SKM-1 treated with dmso at 0.1 percent for 144 hours (cell line): Measurements from ENCODE around the gene CELA2A.
"Not testable (repeated sequence)": the region's sequence is repeated elsewhere in the genome, so short reads cannot be mapped to it uniquely, and the experiment has no call there.

Experiments
- DNase-seq: peaks from one replicate; lab custom pipeline; 2025; ENCODE audit not compliant: unreplicated experiment; lab: John Stamatoyannopoulos, UW

The CELA2A gene

DNA sequence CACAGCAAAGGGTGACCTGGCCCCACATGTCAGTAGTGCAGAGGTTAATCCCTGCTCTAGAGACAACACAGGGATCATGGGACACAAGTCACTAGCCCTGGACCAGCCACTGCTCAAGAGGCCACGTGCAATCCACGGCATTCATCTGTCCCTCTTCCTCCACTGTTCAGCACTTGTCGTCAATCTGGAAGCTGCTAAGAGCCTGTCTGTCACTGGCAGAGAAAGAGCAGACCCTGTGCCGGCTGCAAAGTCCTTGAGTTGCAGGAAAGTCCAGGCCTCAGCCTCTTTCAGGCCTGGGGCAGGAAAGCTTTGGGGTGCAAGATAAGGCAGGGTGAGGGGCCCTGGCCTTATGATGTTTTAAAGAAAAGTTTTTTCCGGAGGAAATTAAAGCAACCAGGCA, 36.1 kb downstream of the CELA2A start:
- DNase-seq, result no peak

DNA sequence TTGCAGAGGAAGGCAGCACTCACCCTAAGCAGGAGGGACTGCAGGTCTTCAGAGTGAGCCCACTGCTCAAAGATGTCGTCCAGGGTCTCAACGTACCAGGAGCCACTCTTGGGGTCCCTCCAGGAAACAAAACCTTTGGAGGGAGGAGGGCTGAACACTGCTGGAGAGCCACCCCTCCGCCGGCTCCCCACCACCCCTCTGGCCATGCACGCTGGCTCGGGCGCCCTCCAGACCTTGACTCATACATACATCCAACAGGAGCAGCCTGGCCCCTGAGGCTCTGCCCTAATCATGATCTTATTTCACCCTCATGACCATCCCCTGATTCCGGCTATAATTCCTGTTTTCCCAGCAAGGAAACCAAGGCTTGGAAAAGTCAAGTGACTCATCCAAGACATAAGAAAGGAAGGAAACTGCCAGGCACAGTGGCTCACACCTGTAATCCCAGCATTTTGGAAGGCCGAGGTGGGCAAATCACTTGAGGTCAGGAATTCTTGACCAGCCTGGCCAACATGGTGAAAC, 37.4 kb downstream of the CELA2A start:
- no peak for DNase-seq

DNA sequence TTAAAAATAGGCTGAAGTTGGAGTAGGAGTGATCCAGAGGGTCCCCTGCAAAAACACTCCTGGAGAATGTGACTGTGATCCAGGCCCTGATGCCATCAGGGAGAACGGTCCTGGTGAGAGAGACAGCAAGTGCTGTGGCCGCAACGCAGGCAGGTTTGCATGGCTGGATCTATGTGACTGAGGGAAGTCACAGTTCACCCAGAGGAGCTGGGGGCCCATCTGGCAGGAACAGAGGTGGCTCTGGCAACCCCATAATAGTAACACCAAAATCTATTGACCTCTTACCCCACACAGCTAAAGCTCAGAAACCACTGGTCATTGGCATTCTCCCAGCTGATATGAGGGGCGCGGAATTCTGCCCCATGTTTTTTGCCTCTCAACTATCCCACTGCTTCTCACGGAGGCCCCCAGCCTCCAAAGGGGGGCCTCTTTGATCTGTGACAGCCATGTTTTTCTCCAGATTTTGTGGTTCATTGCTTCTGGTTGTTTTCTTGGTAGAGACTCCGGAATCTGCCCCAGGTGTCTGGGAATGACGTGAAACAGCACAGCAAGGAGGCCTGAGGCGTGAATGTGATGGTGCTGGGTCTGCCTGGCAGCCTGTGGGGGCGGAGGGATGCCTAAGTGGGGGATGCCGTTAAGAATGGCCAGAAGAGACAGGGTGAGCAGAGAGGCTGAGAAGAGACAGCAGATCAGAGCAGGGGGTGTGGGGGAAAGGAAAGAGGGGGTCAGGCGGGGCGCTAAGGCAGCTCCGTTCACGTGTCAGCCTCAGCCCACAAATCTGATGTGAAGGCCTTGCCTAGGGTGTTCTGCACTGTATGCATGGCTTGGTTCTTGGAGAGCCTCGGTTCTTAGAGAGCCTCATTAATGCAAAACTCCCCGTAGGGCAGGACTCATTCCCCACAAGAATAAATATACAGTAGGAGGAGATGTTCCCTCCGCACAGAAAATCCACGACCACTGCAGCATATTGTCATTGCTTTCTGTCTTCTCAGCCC, 43.9 kb downstream of the CELA2A start:
- DNase-seq, result no peak

DNA sequence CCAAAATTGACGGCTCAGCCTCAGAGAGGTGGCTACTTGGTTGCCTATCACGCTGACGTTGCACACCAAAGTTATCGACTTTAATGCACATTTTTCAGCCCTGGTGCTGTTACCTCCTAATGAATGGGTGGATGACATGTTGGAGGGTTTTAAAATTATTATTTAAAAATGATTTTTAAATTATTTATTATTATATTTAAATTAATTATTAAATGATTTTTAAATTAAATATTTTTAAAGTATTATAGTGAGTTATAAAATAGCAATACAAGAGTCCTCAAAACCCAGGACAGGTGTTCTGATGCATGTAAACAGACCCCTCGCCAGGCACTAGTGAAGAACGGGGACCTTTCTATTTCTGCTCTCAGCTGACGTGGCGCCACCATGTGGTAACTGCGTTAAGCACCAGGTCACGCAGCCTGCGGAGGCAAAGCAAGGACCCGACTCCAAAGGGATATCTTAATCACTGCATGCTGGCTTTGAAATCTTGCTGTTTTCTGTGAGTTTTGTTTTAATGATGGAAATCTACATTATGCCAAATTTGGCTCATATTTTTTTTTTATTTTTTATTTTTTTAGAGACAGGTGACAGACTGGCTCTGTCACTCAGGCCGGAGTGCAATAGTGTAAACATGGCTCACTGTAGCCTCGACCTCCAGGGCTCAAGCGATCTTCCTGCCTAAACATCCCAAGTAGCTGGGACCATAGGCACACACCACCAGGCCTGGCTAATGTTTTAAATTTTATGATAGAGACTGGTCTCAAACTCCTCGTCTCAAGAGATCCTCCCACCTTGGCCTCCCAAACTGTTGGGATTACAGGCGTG, 44.9 kb downstream of the CELA2A start:
- DNase-seq, result peak; percentile 54

DNA sequence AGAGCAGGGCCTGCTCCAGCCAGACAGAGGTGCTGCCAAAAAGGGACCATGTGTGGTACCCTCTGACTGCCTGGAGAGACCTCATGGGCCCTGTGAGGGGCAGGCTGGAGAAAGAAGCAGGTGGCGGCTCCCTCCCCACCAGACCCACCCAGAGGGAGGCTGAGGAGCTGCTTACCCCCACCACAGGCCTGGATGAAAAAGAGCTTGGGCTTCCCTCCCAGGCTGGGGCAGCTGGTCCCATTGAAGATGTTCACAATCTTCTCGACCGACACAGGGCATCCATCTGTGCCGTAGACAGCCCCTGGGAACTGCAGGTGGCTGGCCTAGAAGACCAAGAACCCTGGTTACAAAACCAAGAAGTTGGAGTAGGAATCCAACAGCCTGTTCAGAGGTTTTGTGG, 47.9 kb downstream of the CELA2A start:
- no peak for DNase-seq

DNA sequence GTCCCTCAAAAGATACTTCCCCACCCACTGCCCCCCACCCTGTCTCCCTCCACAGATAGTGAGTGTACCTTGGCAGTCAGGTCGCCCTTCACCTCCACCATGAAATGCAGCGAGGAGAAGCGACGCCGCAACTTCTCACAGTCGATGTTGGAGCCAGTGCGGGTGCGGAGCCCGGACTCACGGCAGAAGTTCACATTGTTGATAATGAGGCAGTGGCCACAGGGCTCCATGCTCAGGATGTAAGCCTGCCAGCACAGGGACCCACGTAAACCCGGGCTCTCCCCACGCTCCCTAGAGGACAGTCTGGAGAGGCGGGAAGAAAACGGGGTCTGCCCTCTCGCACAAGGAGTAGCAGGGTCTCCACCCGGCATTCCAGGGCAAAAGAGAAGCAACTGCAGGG, 50.3 kb downstream of the CELA2A start:
- no peak for DNase-seq

DNA sequence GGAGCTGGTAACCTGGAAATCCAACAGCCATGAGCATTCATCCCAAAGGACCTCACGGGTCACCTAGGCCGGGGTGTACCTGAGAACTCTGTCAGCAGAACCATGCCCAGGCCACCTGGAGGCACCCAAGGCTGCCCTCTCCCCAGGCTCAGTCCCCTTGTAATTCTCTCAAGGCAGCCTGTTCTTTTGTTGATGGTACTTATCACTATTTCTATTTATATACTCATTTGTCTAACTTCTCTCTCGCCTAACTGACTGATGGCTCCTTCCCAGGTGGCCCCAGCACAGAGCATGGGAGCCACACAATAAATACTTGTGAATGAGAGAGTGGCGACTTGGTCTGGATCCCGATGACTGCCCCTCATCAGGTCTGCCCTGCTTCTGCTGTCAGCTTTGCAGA, 50.7 kb downstream of the CELA2A start:
- DNase-seq, result no peak

DNA sequence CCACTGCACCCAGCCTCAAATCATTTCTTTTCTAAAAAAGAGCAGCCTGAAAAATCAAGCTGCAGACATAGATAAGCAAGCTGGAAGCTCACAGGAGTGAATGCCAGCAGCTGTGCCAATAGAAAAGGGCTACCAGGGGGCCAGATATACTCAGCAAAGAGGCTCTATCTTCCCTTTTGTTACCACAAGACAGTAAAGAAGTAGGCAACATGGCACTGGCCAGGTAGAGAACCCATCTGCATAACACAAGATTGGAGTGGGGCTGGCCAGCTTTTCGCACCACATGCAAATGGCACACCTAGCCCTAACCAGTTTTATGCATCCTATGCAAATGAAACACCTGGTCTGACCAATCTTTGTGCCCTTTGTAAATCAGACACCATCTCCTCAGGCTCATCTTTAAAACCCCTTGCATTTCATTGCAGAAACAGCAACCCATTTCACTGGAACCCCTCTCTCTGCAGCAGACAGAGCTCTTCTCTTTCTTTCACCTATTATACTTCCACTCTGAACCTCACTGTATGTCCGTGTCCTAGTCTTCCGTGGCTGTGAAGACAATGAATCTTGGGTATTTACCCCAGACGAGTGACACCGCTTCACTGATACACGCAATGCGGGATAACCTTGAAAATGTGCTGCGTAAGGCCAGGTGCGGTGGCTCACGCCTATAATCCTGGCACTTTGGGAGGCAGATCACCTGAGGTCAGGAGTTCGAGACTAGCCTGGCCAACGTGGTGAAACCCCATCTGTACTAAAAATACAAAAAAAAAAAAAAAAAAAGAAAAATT, 52.4 kb downstream of the CELA2A start:
- DNase-seq, result no peak

DNA sequence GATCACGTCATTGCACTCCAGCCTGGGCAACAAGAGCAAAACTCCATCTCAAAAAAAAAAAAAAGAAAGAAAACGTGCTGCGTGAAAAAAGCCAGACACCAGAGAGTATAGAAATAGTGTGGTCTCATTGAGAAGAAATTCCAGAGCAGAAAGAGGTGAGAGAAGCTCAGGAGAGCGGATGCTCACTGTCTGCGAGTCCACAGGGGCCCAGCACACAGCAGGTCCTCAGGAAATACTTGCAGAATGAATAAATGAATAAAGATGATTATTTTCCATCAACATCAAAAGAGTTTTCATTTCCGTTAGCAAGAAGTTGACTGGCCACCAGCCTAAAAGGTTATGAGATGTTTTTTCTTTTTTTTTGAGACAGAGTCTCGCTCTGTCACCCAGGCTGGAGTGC, 53.1 kb downstream of the CELA2A start:
- no peak for DNase-seq

DNA sequence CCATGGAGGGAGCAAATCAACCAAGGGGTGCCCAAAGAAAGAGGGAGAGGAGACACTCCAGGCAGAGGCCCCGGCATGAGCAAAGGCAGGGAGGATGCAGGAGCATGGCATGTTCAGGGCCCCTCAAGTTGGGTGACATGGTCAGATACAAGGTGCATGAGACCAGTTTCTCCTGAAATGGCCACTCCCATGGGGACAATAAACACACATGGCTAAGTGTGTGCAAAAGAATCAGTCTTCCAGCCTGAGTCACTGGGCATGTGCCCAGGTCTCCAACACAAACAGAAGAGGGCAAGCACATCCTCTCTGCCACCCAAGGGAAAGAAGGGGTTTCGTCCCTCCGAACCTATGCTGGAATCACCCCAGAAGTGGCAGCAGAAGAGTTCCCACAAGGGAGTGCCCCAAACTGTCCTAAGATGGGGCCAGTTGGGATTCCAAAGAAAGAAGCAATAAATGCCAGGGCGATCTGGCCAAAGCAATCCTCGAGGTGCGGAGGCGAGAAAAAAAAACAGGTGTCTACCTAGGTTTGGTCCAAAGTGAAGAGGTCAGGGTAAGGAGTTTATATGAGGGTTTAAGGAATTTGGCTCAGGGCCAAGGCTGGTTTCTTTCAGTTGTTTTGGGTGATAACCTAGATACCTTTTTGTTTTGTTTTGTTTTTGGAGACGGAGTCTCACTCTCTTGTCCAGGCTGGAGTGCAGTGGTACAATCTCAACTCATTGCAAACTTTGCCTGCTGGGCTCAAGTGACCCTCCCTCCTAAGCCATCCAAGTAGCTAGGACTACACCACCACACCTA, 54.3 kb downstream of the CELA2A start:
- no peak for DNase-seq

DNA sequence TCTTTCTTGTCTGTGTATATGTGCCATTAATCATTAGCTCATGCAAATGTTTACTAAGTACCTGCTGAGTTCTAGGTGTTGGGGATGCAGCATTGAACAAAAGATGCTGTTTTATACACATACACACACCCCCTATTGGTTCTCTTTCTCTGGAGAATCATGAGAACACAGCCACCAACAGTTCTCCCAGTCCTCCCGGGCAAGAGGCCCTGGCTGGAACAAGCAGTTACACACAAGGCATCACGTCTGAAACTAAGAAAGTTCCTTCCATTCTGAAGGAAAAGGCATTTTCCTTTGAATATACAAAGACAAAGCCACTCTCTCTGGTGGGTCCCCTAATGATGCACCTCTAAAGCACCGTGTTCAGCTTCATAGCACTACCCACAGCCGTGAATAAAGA, 56.7 kb downstream of the CELA2A start:
- no peak for DNase-seq

DNA sequence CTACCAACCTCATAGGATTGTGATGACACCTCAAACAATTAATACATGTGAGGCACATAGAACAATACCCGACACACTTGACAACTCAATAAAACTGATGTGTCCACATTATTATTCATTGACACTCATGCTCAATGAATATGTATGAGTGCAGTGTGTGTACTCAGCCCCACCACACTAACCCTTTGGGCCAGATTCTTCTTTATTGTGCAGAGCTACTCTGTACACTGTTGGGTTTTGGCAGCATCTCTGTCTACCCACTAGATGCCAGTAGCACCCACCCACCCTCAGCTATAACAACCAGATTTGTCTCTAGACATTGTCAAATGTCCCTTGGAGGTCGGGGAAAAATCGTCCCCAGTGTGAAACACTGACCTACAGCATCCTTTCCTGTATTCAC, 57.4 kb downstream of the CELA2A start:
- DNase-seq, result no peak

DNA sequence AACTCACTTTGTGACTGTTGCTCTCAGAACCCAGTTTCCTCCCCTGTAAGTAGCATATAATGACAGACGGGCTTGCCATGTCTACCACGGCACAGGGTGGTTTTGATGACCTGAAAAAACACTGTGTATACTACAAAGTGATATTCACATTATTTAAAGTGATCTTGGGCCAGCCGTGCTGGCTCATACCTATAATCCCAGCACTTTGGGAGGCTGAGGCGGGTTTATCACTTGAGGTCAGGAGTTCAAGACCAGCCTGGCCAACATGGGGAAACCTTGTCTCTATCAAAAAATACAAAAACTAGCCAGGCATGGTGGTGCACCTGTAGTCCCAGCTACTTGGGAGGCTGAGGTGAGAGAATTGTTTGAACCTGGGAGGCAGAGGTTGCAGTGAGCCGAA, 58.0 kb downstream of the CELA2A start:
- DNase-seq, result not testable (repeated sequence)

DNA sequence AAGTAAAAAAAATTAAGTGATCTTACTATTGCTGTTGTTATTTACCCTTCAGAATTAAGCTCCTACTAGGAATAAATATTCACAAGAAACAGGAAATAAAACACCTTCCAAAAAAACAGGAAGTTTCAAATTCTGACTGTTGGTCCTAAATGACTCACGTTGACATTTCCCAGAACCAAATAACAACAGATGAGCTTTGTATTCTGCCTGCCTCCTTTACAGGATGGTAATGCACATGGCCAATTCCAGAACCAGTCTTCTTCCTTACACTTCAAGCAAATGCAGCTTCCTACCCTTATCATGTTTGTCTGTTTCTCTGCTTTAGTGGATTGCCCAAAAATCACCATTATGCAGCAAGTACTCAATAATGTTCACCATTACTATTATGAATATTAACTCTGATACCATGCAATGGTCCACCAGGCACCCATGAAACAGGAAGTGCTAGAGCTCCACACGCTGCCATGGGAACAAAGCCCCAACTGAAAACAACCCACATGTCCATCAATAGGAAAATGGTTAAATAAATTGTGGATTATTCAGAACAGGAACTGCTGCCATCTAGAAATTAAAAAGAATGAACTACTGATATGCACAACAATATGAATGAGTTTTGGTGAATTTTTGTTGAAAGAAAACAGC, 58.6 kb downstream of the CELA2A start:
- DNase-seq, result peak; percentile 32

DNA sequence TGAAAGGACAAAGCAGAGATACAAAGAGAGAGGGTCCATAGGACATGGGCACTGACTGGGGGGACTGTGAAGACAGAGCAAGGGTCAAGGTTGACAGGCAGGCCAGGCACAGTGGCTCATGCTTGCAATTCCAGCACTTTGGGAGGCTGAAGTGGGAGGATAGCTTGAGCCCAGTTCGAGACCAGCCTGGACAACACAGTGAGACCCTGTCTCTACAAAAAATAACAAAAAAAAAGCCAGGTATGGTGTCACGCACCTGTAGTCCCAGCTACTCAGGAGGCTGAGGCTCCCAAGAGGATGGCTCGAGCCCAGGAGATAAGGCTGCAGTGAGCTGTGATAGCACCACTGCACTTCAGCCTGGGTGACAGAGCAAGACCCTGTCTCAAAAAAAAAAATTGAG, 63.1 kb downstream of the CELA2A start:
- no peak for DNase-seq

DNA sequence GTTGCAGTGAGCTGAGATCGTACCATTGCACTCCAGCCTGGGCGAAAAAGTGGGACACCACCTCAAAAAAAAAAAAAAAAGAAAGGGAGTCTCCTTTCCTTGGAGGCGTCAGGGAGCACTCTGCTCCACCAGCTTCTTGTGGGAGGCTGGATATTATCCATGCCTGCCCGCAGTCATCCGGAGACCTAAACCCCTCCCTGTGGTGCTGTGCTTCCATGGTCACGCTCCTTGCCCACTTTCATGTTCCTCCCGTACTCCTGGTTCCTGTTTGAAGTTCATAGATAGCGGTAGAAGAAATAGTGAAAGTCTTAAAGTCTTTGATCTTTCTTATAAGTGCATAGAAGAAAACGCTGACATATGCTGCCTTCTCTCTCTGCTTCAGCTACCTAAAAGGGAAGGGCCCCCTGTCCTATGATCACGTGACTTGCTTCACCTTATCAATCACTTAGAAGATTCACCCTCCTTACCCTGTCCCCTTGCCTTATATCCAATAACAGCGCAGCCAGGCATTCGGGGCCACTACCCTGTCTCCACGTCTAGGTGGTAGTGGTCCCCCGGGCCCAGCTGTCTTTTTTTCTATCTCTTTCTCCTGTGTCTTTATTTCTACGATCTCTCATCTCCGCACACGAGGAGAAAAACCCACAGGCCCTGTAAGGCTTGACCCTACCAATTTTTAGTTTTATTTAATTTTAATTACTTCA, 64.8 kb downstream of the CELA2A start:
- DNase-seq, result not testable (repeated sequence)
